ENCODE data around the gene MINDY2. TPM values are rescaled to one million over a fixed set of nuclear protein-coding genes. Genes with fewer than 3 reads are reported as not detected.

Gene MINDY2
- total RNA-seq, 1 experiment from 2014 or later, result 29.9 TPM

DNA sequence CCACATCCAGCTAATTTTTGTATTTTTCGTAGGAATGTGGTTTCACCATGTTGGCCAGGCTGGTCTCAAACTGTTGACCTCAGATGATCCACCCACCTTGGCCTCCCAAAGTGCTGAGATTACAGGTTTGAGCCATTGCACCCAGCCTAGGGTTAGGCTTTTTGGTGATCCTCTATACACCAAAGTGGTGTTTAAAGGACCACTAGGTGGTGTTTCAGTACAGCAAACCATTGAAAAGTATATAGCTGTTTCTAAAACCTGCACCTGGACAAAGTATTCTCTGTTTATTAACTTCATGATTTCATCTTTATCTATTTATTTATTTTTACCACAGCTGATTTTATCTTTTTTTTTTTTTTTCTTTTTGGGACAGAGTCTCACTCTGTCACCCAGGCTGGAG lies 68.4 kb downstream of the MINDY2 start (continued):
- TF ChIP-seq, protein P1, sequence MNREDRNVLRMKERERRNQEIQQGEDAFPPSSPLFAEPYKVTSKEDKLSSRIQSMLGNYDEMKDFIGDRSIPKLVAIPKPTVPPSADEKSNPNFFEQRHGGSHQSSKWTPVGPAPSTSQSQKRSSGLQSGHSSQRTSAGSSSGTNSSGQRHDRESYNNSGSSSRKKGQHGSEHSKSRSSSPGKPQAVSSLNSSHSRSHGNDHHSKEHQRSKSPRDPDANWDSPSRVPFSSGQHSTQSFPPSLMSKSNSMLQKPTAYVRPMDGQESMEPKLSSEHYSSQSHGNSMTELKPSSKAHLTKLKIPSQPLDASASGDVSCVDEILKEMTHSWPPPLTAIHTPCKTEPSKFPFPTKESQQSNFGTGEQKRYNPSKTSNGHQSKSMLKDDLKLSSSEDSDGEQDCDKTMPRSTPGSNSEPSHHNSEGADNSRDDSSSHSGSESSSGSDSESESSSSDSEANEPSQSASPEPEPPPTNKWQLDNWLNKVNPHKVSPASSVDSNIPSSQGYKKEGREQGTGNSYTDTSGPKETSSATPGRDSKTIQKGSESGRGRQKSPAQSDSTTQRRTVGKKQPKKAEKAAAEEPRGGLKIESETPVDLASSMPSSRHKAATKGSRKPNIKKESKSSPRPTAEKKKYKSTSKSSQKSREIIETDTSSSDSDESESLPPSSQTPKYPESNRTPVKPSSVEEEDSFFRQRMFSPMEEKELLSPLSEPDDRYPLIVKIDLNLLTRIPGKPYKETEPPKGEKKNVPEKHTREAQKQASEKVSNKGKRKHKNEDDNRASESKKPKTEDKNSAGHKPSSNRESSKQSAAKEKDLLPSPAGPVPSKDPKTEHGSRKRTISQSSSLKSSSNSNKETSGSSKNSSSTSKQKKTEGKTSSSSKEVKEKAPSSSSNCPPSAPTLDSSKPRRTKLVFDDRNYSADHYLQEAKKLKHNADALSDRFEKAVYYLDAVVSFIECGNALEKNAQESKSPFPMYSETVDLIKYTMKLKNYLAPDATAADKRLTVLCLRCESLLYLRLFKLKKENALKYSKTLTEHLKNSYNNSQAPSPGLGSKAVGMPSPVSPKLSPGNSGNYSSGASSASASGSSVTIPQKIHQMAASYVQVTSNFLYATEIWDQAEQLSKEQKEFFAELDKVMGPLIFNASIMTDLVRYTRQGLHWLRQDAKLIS (CRISPR knock-in tag; IDR thresholded peaks at IDR 0.05; ENCODE audit: borderline replicate concordance), result no peak

DNA sequence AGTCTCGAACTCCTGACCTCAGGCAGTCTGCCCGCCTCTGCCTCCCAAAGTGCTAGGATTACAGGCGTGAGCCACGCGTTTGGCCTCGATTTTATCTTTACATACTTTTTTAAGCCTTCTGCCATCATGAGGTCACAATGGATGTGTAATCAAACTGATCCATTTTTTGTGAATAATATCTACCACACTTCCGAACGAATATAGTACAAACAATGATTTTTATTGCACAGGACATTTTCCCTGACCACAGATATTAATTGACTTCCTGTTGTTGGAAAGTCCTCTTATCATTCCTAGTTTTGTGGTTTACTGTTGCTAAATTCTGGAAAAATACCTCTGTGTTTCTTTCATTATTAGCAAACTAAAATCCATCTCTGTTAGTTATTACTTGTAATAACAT lies 68.9 kb downstream of the MINDY2 start:
- Mint-ChIP-seq H3K27me3 (ENCODE audit: low read depth) (no peaks in the 10 kb centered on the region), H3K9me3 (no peaks in the 10 kb centered on the region; the same call in 1 of the 2 replicates), H3K27ac (no peak overlapping the region), H3K4me3 (no peak overlapping the region), H3K36me3 (peaks cover 3% of the 10 kb centered on the region; the same call in 1 of the 2 replicates), H3K4me1 (no peaks in the 10 kb centered on the region)
- TF ChIP-seq ZNF263 (CRISPR knock-in tag; IDR thresholded peaks at IDR 0.05; ENCODE audit: low read depth) (no peak), NR2C2 (CRISPR knock-in tag; IDR thresholded peaks at IDR 0.05) (no peak), ZNF219 (CRISPR knock-in tag; IDR thresholded peaks at IDR 0.05; ENCODE audit: borderline replicate concordance) (no peak), SMAD4 (CRISPR knock-in tag; IDR thresholded peaks at IDR 0.05) (no peak), TCF7 (CRISPR knock-in tag; IDR thresholded peaks at IDR 0.05; ENCODE audit: low read depth) (no peak), ELF4 (CRISPR knock-in tag; IDR thresholded peaks at IDR 0.05; ENCODE audit: low read depth) (no peak), SOX15 (CRISPR knock-in tag; IDR thresholded peaks at IDR 0.05) (no peak), ZNF671 (CRISPR knock-in tag; IDR thresholded peaks at IDR 0.05) (no peak), JUN (CRISPR knock-in tag; IDR thresholded peaks at IDR 0.05) (no peak), NFE2L1 (CRISPR knock-in tag; IDR thresholded peaks at IDR 0.05) (no peak), ZBTB21 (CRISPR knock-in tag; IDR thresholded peaks at IDR 0.05; ENCODE audit: borderline replicate concordance) (no peak), ZNF138 (CRISPR knock-in tag; conservative IDR thresholded peaks at IDR 0.05) (no peak), RELA (CRISPR knock-in tag; IDR thresholded peaks at IDR 0.05; ENCODE audit: borderline replicate concordance) (no peak)
- TF ChIP-seq, protein P2, sequence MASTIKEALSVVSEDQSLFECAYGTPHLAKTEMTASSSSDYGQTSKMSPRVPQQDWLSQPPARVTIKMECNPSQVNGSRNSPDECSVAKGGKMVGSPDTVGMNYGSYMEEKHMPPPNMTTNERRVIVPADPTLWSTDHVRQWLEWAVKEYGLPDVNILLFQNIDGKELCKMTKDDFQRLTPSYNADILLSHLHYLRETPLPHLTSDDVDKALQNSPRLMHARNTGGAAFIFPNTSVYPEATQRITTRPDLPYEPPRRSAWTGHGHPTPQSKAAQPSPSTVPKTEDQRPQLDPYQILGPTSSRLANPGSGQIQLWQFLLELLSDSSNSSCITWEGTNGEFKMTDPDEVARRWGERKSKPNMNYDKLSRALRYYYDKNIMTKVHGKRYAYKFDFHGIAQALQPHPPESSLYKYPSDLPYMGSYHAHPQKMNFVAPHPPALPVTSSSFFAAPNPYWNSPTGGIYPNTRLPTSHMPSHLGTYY (CRISPR knock-in tag; IDR thresholded peaks at IDR 0.05), result no peak
- TF ChIP-seq, protein P3, sequence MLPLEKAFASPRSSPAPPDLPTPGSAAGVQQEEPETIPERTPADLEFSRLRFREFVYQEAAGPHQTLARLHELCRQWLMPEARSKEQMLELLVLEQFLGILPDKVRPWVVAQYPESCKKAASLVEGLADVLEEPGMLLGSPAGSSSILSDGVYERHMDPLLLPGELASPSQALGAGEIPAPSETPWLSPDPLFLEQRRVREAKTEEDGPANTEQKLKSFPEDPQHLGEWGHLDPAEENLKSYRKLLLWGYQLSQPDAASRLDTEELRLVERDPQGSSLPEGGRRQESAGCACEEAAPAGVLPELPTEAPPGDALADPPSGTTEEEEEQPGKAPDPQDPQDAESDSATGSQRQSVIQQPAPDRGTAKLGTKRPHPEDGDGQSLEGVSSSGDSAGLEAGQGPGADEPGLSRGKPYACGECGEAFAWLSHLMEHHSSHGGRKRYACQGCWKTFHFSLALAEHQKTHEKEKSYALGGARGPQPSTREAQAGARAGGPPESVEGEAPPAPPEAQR (CRISPR knock-in tag; IDR thresholded peaks at IDR 0.05), result no peak
- TF ChIP-seq, protein P4, sequence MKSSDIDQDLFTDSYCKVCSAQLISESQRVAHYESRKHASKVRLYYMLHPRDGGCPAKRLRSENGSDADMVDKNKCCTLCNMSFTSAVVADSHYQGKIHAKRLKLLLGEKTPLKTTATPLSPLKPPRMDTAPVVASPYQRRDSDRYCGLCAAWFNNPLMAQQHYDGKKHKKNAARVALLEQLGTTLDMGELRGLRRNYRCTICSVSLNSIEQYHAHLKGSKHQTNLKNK (CRISPR knock-in tag; IDR thresholded peaks at IDR 0.05), result no peak
- TF ChIP-seq, protein P5, sequence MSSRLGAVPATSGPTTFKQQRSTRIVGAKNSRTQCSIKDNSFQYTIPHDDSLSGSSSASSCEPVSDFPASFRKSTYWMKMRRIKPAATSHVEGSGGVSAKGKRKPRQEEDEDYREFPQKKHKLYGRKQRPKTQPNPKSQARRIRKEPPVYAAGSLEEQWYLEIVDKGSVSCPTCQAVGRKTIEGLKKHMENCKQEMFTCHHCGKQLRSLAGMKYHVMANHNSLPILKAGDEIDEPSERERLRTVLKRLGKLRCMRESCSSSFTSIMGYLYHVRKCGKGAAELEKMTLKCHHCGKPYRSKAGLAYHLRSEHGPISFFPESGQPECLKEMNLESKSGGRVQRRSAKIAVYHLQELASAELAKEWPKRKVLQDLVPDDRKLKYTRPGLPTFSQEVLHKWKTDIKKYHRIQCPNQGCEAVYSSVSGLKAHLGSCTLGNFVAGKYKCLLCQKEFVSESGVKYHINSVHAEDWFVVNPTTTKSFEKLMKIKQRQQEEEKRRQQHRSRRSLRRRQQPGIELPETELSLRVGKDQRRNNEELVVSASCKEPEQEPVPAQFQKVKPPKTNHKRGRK (CRISPR knock-in tag; IDR thresholded peaks at IDR 0.05; ENCODE audit: borderline replicate concordance), result no peak
- ChIA-PET CTCF (interaction anchor here (0.6 to 1.4 kb wide), 17 partner anchors 16 to 577 kb away, joined by 3 to 9 read pairs (median 3); partner anchors contain the start of gene MINDY2), POLR2A (no interaction called here)
- ATAC-seq, result no peak
- DNase-seq (ENCODE audit: low spot score), result no peak

Data from WTC11 (cell line).